HG03378 (cell line): ENCODE measurements around the gene SYNE3.
A peak's percentile ranks its signal among the peaks of the same experiment; 100 is the strongest.

Experiments
- ATAC-seq: cut with Tn5 transposase; IDR thresholded peaks from one replicate; pipeline ENCODE4 v1.9.1; 2021; ENCODE audit warnings: mild to moderate bottlenecking, moderate library complexity; ENCODE audit not compliant: unreplicated experiment

SYNE3 gene

DNA sequence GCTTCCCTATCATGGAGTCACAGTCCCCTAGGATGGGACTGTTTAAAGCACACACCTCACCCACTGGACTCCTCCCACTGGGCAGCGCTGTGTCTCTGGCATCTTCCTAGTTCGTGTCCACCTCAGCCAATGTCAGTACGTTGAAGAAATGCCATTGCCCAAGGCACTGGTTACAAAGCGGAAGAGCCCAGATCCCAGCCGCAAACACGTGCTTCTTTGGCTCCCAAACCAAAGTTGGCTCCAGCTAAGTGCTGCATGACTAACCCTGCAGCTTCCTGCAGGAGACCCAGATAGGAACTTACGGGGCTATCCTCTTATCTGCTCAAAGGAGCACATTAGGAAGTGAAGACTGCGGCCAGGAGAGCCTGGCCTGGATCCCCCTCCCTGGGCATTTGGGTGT, 9.3 kb downstream of the SYNE3 start:
- no peak for ATAC-seq

DNA sequence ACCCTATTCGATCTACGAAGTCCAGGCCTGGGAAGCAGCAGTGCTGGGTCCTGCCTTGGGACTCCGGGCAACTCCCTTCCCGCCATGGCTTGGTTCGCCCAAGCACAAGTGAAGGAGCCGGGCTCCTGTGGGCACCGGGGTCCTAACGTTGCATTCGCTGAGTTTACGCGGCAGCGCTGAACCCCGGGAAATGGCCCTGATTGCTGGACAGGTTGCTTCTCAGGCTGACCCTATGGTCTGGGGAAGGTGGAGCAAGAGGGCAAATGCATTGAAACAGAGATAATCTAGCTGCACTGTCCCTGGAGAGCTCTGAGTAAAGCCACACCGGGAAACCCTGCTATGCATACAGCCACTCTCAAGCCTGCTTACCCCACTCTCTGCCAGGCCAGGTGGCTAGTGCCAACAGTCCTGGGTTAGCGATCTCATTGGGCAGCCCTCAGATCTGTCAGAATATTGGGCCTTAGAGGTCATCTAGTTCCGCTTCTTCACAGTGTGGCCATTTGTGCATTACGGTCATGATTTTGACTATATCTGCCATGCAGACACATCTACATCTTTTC, 11.3 kb downstream of the SYNE3 start:
- peak; percentile 40 for ATAC-seq

DNA sequence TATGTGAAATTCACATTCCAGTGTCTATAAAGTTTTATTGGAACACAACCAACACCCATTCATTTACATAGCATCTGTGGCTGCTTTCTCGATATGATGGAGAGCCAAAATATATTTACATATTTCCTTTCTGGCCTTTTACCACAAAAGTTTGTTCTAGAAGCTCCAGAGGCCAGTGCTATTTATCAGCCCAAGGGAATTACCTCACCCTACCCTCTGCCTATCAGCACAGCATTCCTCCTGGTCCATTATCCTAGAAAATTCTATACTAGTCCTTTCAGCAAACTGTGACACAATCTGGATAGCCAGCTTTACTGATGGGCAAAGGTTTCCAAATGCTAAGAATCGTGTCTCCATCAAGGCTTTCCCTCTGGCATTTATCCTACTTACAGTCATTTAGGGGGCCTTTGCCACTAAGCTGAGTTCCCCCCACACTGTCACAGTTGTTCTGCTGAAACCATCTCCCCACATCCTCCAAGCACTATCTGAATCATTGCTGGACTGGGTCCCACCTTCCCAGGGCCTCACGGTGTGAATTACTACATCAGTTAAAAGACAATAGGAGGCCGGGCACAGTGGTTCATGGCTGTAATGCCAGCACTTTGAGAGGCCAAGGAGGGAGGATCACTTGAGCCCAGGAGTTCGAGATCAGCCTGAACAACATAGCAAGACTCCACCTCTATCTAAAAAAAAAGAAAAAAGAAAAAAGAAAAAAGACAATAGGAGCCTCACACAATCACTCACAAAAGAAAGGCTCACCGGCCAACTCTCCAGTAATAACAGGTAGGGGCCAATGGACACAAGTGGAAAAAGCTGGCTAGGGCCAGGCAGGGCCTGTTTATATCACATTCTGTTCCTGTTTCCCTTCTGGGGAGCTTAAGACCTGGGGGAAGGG, 12.1 kb downstream of the SYNE3 start:
- peak; percentile 27 for ATAC-seq

DNA sequence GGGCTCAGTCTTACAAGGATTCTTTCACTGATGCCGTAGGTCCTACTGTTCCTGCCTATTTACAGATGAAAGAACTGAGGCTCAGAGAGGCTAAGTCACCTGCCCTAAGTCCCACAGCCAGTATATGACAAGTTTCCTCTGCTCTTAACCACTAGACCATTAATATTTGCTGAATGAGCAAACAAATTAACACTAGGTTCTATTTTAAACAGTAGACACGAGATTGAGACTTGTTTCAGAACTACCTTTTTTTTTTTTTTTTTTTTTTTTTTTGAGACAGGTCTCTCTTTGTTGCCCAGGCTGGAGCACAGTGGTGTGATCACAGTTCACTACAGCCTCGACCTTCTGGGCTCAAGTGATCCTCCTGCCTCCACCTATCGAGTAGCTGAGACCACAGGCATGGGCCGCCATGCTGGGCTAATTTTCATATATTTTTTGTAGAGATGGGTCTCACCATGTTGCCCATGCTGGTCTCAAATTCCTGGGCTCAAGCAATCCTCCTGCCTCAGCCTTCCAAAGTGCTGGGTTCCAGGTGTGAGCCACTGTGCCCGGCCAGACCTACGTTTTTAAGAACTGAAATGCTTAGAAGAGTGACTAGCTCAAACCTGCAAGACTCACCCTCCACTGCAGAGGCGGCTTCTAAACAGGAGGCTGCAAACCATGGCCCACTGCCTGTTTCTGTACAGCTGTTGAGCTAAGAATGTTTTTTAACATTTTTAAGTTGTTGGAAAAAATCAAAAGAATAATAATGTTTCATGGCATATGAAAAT, 12.9 kb downstream of the SYNE3 start:
- ATAC-seq: peak; percentile 52

DNA sequence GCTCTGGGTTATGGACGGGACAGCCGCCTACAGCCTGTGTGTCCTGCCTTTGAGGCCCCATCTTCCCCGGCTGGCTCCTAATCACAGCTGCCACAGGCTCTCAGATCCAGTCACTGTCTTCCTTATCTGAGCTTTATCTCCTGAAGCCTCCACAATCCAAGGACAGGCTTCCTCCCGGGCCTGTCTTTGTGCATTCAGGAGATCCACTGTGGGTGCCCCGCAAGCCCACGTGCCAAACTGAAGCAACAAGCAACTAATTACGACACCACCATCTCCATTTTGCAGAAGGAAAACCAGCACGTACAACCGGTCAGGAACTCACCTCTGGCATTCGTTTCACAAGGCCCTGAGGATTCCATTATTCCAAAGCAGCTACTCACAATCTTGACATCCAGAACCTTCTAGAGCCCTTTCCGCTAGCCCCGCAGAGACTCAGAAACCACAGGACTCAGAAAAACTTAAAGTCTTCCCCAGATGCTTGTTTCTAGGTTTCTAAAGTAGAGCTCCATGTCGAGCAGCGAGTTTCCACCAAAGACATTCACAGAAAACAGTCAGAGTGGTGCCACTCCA, 14.0 kb downstream of the SYNE3 start:
- no peak for ATAC-seq

DNA sequence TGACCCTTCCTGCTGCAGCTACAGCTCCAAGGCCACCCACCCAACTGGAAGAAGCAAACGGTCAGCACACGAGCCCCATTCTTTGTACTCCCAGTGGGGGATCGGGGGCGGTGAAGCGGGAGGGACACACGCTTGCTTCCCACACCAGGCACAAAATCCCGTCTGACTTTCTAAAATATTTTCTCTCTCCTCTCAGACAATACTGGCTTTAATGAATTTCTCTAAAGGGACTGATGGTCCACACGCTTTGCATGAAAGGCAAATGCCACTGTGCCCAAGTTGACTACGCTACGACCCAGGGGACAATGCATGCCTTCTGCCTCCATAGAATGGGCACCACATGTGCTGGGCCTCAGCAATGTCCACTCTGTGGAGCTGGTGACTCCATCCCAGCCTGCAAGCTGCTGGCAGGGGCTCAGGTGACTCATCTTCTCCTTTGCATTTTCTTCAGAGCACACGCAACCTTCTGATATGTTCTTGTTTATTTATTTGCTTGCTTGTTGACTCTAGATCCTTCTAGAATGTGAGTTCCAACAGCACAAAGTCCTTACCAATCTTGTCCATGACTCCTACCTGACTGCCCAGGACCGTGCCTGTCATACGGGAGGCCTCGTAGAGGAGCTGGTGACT, 15.6 kb downstream of the SYNE3 start:
- ATAC-seq: no peak

DNA sequence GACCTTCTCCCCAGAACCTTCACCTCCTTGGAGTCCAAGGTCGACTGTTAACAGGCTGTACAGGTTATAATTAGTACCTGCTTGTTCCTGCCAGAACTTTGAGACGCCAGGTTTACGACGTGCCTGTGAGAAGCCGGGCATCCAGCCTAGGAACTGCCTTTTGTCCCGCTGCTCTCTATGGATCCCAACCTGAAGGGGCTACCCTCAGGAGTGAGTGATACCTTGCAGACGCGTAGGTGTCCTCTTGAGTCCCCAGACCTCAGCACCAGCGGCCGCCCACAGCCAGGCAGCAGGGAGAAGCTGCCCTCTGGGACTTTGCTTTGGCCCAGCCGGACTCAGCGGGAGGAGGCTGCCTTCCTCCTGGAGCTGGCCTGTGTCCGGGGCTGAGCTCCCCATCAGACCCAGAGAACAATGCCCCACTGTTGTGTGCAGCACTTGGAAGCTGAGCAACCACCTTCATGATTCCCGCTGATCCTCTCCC, 16.2 kb downstream of the SYNE3 start:
- ATAC-seq: no peak

DNA sequence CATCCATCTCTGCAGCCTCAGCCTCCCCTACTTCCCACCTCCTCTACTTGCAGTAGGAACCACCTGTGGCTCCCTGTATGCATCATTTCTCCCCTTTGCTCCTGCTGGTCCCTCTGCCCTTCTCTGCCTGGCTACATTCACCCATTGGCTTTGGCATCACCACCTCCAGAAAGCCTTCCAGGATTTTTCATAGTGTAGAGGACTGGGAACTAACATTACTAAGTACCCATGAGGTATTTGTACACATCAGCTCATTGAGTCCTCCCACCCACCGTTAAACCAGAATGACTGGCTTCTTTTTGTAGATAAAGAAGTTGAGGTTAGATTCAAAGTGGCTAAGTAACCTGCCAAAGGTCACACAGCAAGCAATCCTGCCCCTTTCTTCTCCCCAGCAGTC, 17.1 kb downstream of the SYNE3 start:
- no peak for ATAC-seq

DNA sequence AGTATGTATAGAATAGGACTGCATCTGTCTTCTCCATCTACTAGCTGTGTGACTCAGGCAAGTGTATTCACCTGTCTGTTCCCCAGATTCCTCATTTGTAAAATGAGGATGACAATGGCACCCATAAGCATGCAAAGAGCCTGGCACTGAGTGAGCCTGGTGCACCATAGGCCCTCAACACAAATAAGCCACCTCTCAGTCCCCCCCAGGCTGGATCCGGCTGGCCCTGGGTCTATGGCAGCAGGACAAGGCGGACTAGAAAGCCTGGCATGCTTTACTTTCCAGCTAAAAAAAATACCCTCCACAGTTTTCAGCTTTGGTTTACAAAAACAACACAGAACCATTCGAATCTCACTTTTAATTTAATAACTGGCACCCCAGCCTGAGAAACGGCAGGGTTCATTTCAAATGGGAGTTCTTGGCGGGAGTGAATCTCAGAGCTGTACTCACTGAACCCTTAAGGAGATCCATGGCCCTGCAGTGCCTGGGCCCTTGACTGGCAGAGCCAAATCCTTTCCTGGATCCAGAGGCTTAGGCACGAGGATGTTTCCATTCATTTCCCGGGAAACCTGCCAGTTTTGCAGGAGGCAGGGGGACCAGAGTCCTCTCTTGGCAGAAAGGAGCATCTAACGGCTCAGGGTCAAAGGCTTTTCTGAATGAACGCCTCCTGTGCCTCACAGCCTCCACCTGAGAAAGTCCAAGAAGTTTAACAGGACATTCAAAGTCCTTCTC, 17.7 kb downstream of the SYNE3 start:
- ATAC-seq: no peak

DNA sequence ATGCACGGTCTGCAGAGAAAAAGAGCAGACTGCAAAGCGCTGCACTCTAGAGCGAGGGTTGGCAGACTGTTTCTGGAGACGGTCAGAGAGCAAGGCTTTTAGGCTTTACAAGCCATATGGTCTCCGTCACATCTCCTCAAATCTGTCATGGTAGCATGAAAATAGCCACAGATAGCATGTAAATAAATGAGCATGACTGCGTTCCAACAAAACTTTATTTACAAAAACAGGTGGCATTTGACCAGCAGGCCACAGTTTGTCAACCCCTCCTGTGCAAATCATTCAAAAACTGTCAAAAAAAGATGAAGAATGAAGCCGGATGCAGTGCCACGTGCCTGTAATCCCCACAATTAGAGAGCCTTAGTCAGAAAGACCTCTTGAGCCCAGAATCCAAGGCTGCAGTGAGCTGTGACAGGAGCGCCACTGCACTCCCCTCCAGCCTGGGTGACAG, 18.9 kb downstream of the SYNE3 start:
- ATAC-seq: no peak

DNA sequence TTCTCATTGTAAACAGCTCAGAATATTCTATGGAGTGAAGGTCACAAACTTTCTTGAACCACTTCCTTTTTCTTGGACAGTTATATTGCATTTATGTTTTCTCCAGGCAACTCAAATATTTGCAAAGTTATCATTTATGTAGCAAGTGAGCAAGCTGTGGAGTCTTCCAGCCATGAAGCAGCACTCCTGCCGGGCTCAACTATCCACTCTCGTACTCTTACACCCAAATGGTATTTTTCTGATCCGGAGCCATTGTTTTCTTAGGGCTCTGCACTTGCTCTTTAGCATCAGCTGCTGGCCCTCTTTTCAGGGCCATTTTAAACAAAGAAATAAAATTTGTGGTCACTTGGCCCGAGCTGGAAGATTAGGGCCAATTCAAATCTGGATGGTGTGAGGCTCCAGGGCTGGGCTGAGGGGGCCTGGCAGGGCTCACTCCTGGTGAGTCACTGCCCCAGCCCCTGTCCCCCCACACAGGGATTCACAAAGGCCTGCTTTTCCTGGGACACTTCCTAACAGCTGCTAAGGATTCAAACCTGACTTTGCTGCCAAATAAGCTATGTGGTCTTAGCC, 19.7 kb downstream of the SYNE3 start:
- no peak for ATAC-seq

DNA sequence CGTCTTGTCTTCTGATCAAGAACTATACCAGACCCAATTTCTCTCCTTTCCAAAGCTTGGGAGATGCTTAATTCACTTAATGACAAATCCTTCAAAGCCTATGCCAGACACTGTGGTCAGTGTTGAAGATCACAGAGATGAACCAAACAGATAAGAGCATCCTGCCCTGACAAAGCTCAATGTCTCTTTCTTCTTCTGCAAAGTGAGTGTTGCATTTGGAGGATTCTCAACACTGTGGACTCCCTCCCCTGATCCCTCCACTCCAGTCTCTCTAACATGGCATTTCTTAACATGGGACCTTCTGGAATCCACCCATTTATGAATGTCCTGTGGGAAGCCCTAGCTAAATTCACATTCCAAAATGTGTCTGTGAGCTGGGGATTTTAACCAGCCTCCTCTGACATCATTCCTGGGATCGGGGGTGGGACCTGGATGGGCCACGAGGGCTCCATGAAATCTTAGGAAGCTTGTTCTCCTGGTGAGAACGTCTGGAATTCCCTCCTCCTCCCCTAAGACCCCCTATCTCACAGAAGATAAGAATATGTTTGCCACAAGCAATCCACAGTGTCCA, 20.3 kb downstream of the SYNE3 start:
- ATAC-seq: peak; percentile 14

DNA sequence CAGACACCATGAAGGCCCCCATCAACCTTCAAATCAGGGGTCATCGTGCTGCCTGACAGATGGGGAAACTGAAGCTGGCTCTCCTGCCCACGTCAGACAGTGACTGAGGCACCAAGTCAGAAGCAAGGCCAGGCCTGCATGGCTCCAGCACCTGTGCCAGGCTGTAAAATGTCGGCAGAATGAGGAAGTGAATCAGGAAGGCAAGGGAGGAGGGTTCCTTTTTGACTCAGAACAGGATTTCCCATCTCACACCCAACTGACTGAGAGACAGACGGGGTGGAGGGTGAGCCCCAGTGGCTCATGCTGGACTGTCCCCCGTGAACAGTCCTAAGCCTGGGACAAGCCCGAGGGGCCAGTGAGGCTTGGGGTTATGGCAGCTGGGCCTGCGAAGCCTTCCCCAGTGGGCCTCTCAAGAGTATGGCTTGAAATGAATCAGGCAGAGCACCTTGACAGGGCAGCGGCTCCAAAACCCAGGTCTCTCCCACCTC, 20.9 kb downstream of the SYNE3 start:
- ATAC-seq: peak; percentile 89

DNA sequence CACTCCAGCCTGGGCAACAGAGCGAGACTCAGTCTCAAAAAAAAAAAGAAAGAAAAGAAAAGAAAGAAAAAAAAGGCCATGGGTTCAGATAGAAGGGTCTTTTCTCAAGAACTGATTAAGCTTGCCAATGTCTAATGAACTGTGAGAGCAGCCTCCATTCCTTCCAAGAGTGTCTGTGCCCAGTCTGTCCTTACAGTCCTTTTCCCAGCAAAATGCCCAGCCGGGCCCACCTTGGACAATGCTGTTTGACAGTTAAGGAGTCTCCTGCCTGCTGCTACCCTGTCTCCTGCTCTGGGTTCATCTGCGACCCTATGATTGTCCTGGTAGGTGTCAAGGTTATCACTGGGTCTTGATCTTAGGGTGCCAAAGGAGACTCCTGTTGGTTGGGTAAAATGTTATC, 21.4 kb downstream of the SYNE3 start:
- ATAC-seq: no peak

DNA sequence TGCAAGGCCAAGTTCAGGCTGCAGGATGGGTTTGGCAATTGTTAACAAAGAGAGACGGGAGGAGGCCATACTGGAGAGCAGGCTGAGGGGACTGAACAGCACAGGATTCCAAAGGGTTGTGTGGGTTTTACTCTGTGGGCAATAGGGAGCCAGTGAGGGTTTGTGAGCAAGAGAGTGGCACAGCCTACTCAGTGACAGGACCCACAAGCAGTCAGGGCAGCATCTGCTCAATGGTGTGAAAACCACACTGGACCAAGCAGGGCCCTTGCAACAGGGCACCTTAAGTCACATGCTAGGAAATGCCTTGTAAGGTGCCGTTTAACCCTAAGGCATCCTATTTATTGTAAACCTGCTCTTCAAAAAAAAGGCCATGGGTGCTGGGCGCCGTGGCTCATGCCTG, 22.0 kb downstream of the SYNE3 start:
- ATAC-seq: no peak

DNA sequence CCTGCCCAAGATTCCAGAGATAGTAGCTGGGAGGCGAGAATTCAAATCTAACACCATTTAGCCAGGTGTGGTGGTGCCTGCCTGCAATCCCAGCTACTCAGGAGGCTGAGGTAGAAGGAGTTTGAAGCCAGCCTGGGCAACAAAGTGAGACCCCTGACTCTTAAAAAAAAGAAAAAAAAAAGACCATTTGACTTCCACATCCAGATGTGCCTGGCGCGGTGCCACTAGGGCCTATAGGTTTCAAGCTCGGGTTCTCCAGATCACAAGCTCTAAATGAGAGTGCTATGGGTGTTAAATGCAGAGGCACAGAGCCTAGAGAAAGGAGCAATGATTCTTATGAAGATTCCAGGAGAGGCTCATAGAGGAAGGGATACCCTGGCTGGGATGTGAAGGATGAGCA, 22.5 kb downstream of the SYNE3 start:
- ATAC-seq: no peak

DNA sequence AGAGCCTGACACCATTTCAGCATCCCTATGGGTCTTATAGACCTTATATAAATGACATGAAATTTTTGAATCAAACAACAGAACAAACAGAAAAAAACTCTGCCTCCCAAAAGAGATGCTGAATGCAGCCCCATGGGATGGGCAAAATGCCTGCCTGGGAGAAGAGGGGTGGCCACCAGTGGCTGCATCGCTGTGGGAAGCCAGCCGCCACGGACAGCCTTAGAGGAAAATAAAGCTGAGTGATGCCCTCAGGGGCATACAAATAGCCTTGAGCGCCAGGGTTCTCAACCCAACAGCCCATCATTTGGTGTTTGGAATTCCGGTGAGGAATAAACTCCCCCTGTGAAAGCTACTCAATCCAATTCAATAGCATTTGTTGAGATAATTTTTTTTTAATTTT, 22.9 kb downstream of the SYNE3 start:
- ATAC-seq: no peak

DNA sequence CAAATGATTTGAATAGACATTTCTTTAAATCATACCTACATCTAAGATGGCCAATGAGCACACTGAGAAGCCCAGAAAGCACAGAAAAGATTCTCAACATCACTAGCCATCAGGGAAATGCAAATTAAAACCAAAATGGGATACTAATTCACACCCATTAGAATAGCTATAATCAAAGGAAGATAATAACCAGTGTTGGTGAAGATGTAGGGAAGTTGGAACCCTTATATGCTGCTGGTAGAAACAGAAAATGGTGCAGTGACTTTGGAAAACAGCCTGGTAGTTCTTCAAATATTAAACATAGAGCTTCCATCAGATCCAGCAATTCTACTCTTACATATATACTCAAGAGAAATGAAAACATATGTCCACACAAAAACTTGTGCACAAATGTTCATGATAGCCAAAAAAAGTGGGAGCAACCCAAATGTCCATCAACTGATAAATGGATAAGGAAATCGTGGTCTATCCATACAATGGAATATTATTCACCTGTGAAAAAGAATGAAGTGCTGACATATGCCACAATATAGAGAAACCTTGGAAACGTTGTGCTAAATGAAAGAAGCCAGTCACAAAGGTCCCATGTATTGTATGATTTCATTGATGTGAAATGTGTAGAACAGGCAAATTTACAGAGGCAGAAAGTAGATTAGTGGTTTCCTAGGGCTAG, 24.4 kb downstream of the SYNE3 start:
- ATAC-seq: no peak
